HG03439 (cell line): ENCODE data around the gene MAP3K14.
"Not testable (repeated sequence)": the region's sequence is repeated elsewhere in the genome, so short reads cannot be mapped to it uniquely, and the experiment has no call there.

Experiments
- ATAC-seq: cut with Tn5 transposase; IDR thresholded peaks from one replicate; pipeline ENCODE4 v1.9.1; 2021; ENCODE audit warnings: mild to moderate bottlenecking, moderate library complexity; ENCODE audit not compliant: unreplicated experiment

Gene MAP3K14

GRCh38 chr17:45261577-45262515 lies 55.0 kb downstream of the MAP3K14 start, which contains the start of gene SPATA32:
Gene SPATA32 (minus strand): TSS chr17:45262094. CDS start chr17:45262016, 78 bp downstream.
- no peak for ATAC-seq

- no peak for ATAC-seq
Observed at GRCh38 chr17:45260204-45260783, 56.5 kb downstream of the MAP3K14 start.

GRCh38 chr17:45258981-45259380 lies 57.8 kb downstream of the MAP3K14 start:
- no peak for ATAC-seq

DNA sequence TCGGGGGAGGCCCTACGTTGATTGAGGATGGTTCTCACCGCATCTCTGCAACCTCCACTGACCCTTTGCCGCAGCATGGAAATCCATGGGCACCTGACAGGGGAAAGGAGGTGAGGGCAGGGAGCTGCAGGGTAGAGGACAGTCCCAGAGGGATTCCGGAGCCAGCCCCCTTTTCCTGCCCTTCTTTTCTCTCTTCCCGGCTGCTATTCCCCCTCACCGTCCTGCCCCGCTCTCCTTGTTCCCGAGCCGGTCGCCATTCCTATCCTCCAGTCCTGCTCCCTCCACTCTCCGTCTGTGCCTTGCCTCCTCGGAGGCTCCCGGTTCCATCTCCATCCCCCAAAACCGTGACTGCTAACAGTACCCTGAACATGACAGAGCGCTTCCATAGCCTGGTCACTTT lies 59.7 kb downstream of the MAP3K14 start:
- no peak for ATAC-seq

DNA sequence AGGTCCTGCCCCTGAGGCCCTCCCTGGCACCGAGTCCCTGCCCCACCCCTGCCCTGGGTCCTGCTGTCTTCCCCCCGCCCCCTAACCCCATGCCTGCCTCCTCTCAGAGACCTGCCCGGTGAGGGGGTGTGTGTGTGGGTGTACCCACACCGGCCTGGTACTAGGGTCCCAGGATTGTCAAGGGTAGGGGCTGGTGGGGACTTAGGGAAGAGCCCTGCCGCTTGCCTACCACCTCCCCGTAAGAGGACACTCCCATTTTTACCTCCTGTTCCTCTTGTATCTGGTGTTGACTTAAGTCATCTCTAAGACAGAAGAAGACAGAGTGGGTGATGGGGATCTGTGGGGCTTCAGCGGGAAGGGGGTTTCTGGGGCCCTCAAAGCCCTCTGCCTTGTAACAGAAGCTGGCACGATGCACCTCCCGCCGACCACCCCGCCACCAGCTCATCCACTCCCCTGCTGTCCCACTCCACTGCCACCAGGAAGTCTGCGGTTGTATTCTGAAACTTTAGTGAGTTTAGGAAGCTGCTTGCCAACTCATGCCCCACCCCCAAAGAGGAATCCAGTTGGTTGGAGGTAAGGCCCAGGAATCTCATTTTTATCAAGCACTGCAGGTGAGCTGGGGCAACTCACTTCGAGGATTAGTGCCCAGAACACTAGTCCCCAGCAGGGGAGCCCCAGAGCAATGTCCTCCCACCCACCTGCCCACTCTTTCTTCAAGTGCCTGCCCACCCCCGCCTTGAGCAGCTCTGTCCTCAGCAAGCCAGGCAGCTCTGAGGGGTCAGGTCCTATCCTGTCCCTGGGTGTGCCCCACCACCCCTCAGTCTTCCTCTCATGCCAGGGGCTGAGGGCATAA lies 60.5 kb downstream of the MAP3K14 start:
- ATAC-seq = no peak

DNA sequence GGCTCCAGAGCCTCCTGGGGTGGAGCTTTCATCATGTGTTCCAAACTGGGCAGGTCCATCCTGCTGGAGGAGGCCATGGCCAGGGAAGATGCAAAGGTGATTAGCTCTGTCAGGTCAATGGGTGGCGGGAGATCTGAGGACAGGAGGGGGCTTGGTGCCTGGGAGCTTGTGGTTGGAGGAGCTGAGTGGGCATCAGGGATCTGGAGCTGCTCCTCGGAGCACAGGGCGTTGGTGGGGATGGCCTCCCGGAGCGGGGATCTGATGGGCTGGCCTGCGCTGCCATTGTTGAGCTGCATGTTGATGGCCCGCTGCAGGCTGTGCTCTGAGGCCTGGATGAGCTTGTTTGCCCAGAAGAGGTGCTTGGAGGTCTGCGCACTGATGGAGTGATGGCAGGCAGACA lies 61.5 kb downstream of the MAP3K14 start:
- ATAC-seq = no peak

- no peak for ATAC-seq
Observed at GRCh38 chr17:45253879-45254278, 62.9 kb downstream of the MAP3K14 start.

GRCh38 chr17:45253237-45253636 lies 63.6 kb downstream of the MAP3K14 start:
- not testable (repeated sequence) for ATAC-seq

GRCh38 chr17:45251931-45252330 lies 64.9 kb downstream of the MAP3K14 start:
- no peak for ATAC-seq

DNA sequence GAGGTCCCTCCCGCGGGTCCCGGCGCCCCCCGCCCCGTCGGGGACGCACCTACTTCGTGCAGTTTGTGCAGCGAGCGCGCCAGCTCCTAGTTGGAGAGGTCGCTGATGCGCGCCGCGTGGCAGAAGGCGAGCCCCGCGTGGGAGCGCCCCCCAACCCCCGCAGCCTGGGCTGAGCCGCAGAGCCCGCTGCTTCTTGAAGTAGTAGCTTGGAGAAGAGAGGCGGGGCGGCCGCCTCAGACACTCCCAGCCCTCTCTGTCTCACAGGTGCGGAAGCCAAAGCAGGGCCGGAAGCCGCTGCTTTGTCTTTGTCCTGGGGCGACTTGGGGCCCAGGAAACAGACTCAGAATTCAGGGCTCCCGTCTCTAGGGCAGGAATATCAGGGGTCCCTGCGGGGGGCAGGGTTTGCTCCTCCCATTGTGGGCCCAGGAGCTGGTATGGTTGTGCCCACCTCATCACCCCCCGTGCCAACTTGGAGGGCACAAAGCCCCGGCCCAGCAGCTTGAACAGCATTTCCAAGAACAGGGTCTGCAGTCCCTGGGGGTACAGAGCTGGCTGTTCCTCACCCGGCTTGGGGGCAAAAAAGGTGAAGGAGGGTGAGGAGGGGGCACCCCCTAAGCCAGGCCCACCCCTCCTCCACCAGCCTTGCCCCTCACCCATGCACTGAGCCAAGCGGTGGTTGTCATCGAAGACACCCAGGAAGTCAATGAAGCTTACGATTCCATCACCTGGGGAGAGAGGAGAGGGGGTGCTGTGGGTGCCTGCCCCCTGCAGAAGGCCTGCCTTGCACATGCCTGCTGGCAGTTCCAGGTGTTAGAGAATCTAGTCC lies 68.5 kb downstream of the MAP3K14 start:
- peak; percentile 45 for ATAC-seq

DNA sequence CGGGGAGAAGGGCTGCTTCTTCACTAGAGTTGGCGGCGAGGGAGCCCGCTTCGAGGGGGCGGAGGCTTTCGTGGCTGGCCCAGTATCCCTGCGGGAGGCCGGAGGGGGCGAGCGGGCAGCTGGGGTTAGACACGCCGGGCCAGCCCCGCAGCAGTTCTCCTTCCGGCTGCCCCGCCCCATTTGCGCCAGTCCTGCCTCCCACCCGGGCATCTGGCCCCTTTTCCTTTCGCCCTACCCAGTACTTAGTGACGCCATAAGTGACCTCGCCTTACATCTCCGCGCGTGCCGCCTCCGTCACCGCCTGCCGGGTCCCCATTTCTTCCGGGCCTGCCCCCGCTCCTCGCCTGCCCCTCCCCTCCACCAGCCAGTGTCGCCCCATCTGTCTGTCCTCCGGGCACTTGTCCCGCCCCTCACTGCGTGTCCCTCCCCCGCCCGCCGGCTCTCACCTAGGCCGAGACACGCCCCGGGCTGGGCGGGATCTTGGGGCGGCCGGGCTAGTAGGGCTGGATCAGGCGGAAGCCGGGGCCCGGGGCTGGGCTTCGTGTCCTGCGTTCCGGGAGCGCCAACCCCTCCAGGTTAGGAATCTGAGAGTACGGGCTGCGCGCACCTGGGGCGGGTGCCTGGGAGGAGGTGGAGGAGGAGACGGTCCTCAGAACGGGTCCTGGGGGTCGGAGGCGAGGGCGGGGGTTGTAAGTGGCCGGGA lies 69.2 kb downstream of the MAP3K14 start:
- ATAC-seq = peak; percentile 73

GRCh38 chr17:45246861-45247428 lies 69.9 kb downstream of the MAP3K14 start:
- no peak for ATAC-seq

- ATAC-seq = no peak
Observed at GRCh38 chr17:45246338-45246737, 70.5 kb downstream of the MAP3K14 start.

- ATAC-seq = no peak
Observed at GRCh38 chr17:45244725-45245656, 71.8 kb downstream of the MAP3K14 start.

- no peak for ATAC-seq
Observed at GRCh38 chr17:45243750-45244149, 73.1 kb downstream of the MAP3K14 start.

DNA sequence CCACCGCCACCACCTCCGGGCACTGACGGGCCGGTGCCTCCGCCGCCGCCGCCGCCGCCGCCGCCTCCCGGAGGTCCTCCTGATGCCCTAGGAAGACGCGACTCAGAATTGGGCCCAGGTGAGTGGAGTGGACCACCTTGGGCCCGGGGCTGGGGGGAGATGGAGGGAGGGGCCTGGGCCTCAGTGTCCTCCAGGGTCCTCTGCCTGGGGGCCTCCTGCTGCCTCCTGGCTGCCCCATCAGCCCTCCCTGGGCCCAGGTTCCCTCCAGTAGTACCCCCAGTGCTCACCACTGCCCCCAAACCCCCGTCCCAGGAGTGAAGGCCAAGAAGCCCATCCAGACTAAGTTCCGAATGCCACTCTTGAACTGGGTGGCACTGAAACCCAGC lies 74.8 kb downstream of the MAP3K14 start:
- ATAC-seq = no peak

DNA sequence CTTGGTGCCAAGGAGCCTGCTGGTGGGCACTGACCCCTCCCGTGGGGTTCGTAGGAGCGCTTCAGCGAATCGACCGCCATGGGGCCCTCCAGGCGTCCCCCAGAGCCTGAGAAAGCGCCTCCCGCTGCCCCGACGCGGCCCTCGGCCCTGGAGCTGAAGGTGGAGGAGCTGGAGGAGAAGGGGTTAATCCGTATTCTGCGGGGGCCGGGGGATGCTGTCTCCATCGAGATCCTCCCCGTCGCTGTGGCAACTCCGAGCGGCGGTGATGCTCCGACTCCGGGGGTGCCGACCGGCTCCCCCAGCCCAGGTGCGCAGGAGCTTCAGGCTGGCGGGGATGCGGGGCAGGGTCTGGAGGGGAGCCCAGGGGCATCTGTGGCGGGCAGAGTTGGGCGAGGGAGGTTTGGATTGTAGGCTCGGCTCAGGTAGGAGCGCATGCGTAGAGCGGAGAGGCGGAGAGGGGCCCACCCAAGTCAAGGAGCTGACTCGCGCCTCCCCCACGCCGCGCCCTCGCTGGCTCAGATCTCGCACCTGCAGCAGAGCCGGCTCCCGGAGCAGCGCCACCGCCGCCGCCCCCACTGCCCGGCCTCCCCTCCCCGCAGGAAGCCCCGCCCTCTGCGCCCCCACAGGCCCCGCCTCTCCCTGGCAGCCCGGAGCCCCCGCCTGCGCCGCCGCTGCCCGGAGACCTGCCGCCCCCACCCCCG lies 75.3 kb downstream of the MAP3K14 start:
- ATAC-seq = no peak

DNA sequence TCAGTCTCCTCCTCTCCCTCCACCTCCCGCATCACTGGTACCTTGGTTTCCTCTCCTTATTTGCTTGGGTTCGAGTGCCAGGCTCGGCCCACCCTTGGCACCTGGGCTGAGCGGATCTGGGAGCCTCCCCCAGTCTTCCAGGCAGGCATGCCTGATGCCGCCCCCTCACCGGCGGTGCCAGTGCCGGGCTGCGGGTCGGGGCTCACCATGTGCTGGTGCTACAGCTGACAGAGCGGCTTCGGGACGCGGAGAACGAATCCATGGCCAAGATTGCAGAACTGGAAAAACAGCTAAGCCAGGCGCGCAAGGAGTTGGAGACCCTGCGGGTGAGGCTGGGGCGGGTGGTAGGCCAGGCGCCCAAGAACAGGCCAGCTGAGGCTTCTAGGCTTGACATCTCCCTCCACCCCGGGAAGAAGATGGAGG lies 75.9 kb downstream of the MAP3K14 start:
- ATAC-seq = no peak
